Measurements from ENCODE around the gene WWP2.
"Not testable (repeated sequence)": the region's sequence is repeated elsewhere in the genome, so short reads cannot be mapped to it uniquely, and the experiment has no call there.

WWP2 gene

DNA sequence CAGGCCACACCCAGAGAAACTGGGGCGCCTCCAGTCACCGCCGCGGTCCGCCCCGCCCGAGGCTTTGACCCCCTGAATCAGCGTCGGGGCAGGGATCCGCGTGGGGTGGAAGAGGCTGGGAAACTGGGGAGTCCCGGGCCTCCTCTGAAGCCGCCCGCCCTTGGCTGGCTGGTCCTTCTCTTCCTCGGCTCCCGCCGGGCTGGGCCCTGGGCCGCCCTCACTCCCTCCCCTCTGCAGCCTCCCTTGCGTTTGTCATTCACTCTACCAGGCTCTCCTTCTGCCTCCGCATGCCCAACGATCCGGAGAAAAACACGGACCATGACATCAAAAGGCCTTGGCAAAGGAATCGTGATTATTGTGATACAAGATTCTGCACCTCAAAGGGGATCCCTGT lies 203.5 kb downstream of the WWP2 start:
- H3K4me3 ChIP-seq (ENCODE audit: low read depth, low read length); H3K27me3 ChIP-seq (replicated peaks); H3K36me3 ChIP-seq (replicated peaks); H3K27ac ChIP-seq; DNase-seq; in situ Hi-C loops (cut with HindIII; ENCODE audit: low pct_ligation_motif_present, low sequenced_read_pairs): not testable (repeated sequence)

DNA sequence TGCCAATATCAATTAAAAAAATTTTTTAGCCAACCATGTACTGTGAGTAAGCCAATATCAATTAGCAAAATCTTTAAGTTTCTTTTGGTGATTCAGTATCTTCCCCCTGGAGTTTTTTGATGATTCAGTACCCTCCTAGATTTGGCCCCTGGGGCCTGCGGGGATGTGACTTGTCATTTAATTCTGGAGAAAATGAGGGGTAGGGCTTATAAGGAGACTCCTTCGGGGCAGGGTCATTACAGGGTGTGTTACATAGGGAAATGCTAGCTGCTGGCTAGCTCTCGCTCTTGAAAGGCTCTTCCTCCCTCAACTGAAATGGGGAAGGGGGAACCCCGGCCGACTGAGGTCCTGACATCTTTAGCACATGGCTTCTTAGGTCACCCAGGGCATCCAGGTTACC lies 205.6 kb downstream of the WWP2 start:
- H3K4me3 ChIP-seq (ENCODE audit: low read depth, low read length); H3K27me3 ChIP-seq (replicated peaks); in situ Hi-C loops (cut with HindIII; ENCODE audit: low pct_ligation_motif_present, low sequenced_read_pairs); H3K36me3 ChIP-seq (replicated peaks); H3K27ac ChIP-seq; DNase-seq: not testable (repeated sequence)

DNA sequence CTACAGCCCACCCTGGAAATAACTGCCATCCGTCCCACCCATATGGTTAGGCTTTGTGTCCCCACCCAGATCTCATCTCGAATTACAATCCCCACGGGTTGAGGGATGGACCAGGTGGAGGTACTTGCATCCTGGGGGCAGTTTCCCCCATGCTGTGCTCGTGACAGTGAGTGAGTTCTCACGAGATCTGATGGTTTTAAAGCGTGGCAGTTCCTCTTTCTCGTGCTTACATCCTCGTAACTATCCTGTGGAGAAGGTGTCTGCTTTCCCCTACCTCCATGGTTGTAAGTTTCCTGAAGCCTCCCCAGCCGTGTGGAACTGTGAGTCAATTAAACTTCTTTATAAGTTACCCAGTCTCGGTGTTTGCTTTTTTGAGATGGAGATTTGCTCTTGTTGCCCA lies 206.0 kb downstream of the WWP2 start:
- DNase-seq; H3K27me3 ChIP-seq (replicated peaks); H3K27ac ChIP-seq; H3K36me3 ChIP-seq (replicated peaks); H3K4me3 ChIP-seq (ENCODE audit: low read depth, low read length); in situ Hi-C loops (cut with HindIII; ENCODE audit: low pct_ligation_motif_present, low sequenced_read_pairs): not testable (repeated sequence)

DNA sequence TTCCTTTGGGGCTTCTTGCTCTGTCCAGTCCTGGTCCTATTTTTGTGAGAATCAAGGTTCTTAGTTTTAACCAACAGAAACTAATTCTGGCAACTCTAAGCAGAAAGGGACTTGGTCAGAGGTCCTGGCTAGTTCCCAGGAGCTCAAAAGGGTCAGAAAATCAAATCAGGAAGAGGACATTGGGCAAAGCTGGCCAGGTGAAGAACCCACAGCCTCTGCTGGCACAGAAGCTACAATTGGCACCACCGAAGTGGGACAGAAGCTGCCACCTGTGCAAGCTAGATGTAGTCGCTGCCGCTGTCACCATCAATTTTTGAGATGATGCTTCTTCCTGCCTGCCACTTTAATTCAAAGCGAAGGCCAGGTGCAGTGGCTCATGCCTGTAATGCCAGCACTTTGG lies 207.5 kb downstream of the WWP2 start:
- DNase-seq; in situ Hi-C loops (cut with HindIII; ENCODE audit: low pct_ligation_motif_present, low sequenced_read_pairs); H3K36me3 ChIP-seq (replicated peaks); H3K27ac ChIP-seq; H3K27me3 ChIP-seq (replicated peaks); H3K4me3 ChIP-seq (ENCODE audit: low read depth, low read length): not testable (repeated sequence)

DNA sequence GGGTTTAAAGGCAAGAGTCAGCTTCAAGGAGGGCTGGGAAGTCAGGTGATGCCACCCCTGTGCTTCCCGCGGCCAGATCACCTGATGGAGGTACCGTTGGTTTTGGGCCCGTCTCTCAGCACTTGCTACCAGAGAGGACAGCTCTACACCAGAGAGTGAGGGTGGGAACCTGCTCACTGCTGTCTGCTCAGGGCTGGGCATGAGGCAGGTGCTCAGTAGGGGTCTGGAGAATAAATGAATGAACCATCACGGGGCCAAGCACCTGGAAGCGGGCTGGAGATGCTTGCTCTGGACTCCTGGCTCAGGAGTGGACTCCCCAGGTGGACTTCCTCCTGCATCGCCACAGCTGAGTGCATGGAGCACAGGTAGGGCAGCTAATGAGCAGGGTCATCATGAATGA lies 210.0 kb downstream of the WWP2 start:
- in situ Hi-C loops (cut with HindIII; ENCODE audit: low pct_ligation_motif_present, low sequenced_read_pairs); DNase-seq; H3K27ac ChIP-seq; H3K27me3 ChIP-seq (replicated peaks); H3K36me3 ChIP-seq (replicated peaks); H3K4me3 ChIP-seq (ENCODE audit: low read depth, low read length): not testable (repeated sequence)

DNA sequence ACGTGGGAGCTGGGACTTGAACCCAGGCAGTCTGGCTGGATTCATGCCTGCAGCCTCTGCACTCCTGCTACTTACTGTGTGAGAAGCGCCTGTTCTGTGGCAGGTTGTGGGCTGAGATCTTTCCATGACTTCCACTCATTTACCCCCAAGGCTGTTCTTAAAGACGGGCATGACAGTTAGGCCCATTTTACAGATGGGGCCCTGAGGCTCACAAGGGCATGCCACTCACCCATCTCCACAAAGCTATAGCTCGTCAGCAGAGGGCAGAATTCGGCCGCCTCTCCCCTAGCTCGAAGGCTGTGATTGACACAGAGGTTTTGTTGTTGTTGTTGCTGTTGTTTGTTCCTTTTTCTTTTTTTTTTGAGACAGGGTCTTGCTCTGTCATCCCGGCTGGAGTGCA lies 210.8 kb downstream of the WWP2 start:
- H3K36me3 ChIP-seq (replicated peaks); DNase-seq; H3K27ac ChIP-seq; in situ Hi-C loops (cut with HindIII; ENCODE audit: low pct_ligation_motif_present, low sequenced_read_pairs); H3K27me3 ChIP-seq (replicated peaks); H3K4me3 ChIP-seq (ENCODE audit: low read depth, low read length): not testable (repeated sequence)

DNA sequence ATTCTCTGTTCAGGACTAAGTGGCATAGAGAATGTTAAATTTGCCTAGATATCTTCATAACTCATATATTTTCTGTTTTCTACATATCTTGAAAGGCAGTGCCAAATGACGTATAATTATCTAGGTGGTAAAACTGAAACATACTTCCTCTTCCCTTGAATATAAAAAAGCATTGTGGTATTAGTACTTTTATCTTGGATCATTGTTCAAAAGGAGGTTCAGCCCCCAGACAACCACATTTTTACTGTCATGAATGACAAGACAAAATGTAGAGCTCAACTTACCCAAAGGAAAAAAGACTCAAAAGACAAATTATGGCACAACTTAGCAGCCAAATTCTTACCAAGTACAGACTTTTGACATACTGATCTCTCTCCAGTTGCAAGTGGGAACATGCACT lies 223.1 kb downstream of the WWP2 start:
- H3K27me3 ChIP-seq (replicated peaks); H3K27ac ChIP-seq; DNase-seq; H3K36me3 ChIP-seq (replicated peaks); H3K4me3 ChIP-seq (ENCODE audit: low read depth, low read length); in situ Hi-C loops (cut with HindIII; ENCODE audit: low pct_ligation_motif_present, low sequenced_read_pairs): not testable (repeated sequence)
